ENCODE measurements around the gene RNF187. TPM values are rescaled to one million over a fixed set of nuclear protein-coding genes. Genes with fewer than 3 reads are reported as not detected.

RNF187 gene
- total and polyA plus RNA-seq, 4 donors: 27.5 to 130 (median 37.2) TPM

GRCh38 chr1:228493141-228494043 is 6.2 kb downstream of the RNF187 start:
- Histone ChIP-seq H3K9ac (ENCODE audit: insufficient read depth in 1 of 2, low read length in 2 of 2) (no peak overlapping the region), H3K36me3 (ENCODE audit: control insufficient read depth in 4 of 4, insufficient read depth in 4 of 4, low read length in 4 of 4) (peaks cover 9 to 48% (median 22%) of the 10 kb centered on the region in 4 donors), H3K27ac (ENCODE audit: low read depth in 1 of 2, low read length in 1 of 2) (no peak overlapping the region), H3K4me1 (ENCODE audit: control insufficient read depth in 5 of 5, insufficient read depth in 5 of 5, low read length in 5 of 5) (peaks cover 0 to 7% (median 6%) of the 10 kb centered on the region in 5 donors), H3K27me3 (ENCODE audit: control insufficient read depth in 3 of 3, insufficient read depth in 3 of 3, low read length in 2 of 3) (no peaks in the 10 kb centered on the region), H3K4me3 (no peak overlapping the region), H3K9me3 (ENCODE audit: control insufficient read depth in 4 of 4, insufficient read depth in 3 of 4, low read length in 3 of 4) (no peaks in the 10 kb centered on the region)
- TF ChIP-seq, protein P1, sequence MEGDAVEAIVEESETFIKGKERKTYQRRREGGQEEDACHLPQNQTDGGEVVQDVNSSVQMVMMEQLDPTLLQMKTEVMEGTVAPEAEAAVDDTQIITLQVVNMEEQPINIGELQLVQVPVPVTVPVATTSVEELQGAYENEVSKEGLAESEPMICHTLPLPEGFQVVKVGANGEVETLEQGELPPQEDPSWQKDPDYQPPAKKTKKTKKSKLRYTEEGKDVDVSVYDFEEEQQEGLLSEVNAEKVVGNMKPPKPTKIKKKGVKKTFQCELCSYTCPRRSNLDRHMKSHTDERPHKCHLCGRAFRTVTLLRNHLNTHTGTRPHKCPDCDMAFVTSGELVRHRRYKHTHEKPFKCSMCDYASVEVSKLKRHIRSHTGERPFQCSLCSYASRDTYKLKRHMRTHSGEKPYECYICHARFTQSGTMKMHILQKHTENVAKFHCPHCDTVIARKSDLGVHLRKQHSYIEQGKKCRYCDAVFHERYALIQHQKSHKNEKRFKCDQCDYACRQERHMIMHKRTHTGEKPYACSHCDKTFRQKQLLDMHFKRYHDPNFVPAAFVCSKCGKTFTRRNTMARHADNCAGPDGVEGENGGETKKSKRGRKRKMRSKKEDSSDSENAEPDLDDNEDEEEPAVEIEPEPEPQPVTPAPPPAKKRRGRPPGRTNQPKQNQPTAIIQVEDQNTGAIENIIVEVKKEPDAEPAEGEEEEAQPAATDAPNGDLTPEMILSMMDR (IDR thresholded peaks at IDR 0.05; ENCODE audit: control extremely low read depth, extremely low read depth): no peak
- DNase-seq (no peak), ATAC-seq (ENCODE audit: insufficient read depth, low FRiP score) (no peak)
- 95 to 97% methylated on average over 28 of the region's 28 CpGs for WGBS, 2 donors

- H3K27ac ChIP-seq (ENCODE audit: low read depth in 1 of 2, low read length in 1 of 2): no peak overlapping the region
- H3K27me3 ChIP-seq (ENCODE audit: control insufficient read depth in 3 of 3, insufficient read depth in 3 of 3, low read length in 2 of 3): no peaks in the 10 kb centered on the region
- 93 to 96% methylated on average over 9 of the region's 9 CpGs for WGBS, 2 donors
- H3K4me3 ChIP-seq: no peak overlapping the region
- no peak for ATAC-seq (ENCODE audit: insufficient read depth, low FRiP score)
- peaks cover 0 to 5% (median under 1%) of the 10 kb centered on the region in 5 donors for H3K4me1 ChIP-seq (ENCODE audit: control insufficient read depth in 5 of 5, insufficient read depth in 5 of 5, low read length in 5 of 5)
- H3K9me3 ChIP-seq (ENCODE audit: control insufficient read depth in 4 of 4, insufficient read depth in 3 of 4, low read length in 3 of 4): no peaks in the 10 kb centered on the region
- no peak for DNase-seq
- TF ChIP-seq, protein P1 (IDR thresholded peaks at IDR 0.05; ENCODE audit: control extremely low read depth, extremely low read depth): no peak
- no peak overlapping the region for H3K9ac ChIP-seq (ENCODE audit: insufficient read depth in 1 of 2, low read length in 2 of 2)
- peaks cover 9 to 48% (median 22%) of the 10 kb centered on the region in 4 donors for H3K36me3 ChIP-seq (ENCODE audit: control insufficient read depth in 4 of 4, insufficient read depth in 4 of 4, low read length in 4 of 4)
Measured at GRCh38 chr1:228494044-228494353, 6.8 kb downstream of the RNF187 start.

DNA sequence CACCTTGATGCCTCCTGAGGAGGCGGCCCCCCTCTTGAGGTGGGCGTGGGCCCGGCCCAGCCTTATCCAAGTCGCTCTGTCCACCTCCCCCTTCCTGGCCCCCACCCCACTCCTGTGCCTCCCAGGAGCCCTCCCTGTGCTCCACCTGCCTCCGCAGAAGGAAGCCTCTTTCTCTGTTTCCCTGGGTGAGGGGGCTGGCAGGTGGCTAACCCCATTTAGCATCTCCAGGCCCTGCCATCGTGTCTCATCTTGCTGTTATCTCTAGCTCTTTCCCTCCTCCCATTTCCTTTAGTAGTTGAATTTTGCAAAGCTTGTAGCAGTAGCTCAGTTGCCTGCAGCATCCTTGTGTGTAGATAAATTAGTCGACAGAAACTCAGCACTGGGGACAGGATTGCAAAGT is 7.2 kb downstream of the RNF187 start:
- Histone ChIP-seq H3K4me1 (ENCODE audit: control insufficient read depth in 5 of 5, insufficient read depth in 5 of 5, low read length in 5 of 5) (peaks cover 0 to 5% (median 0%) of the 10 kb centered on the region in 5 donors), H3K27me3 (ENCODE audit: control insufficient read depth in 3 of 3, insufficient read depth in 3 of 3, low read length in 2 of 3) (no peaks in the 10 kb centered on the region), H3K4me3 (no peak overlapping the region), H3K9ac (ENCODE audit: insufficient read depth in 1 of 2, low read length in 2 of 2) (no peak overlapping the region), H3K9me3 (ENCODE audit: control insufficient read depth in 4 of 4, insufficient read depth in 3 of 4, low read length in 3 of 4) (no peaks in the 10 kb centered on the region), H3K36me3 (ENCODE audit: control insufficient read depth in 4 of 4, insufficient read depth in 4 of 4, low read length in 4 of 4) (peaks cover 9 to 48% (median 22%) of the 10 kb centered on the region in 4 donors), H3K27ac (ENCODE audit: low read depth in 1 of 2, low read length in 1 of 2) (no peak overlapping the region)
- DNase-seq (no peak), ATAC-seq (ENCODE audit: insufficient read depth, low FRiP score) (no peak)
- WGBS, 2 donors: 75 to 82% methylated on average over 7 of the region's 7 CpGs
- TF ChIP-seq, protein P1 (IDR thresholded peaks at IDR 0.05; ENCODE audit: control extremely low read depth, extremely low read depth): no peak
